ENCODE data around the gene OR5H1.

Gene OR5H1

DNA sequence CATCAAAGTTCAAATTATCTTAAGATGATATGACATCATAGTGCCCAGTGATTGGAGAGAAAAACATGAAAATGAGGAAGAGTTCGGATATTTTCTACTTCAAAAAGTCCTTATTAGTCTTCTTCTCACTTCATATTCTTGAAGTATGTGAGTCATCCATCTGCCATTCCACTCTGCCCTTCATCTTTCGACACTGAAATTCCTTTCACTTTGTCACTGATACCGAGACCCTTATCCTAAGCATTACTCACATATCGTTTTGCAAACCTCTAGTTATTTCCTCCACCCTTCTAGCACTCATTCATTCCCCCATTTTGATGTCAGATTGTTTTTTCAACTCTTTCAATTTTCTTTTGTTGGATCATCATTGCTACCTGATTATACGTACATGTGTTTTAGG, 20.7 kb downstream of the OR5H1 start:
- TF ChIP-seq, protein P1, sequence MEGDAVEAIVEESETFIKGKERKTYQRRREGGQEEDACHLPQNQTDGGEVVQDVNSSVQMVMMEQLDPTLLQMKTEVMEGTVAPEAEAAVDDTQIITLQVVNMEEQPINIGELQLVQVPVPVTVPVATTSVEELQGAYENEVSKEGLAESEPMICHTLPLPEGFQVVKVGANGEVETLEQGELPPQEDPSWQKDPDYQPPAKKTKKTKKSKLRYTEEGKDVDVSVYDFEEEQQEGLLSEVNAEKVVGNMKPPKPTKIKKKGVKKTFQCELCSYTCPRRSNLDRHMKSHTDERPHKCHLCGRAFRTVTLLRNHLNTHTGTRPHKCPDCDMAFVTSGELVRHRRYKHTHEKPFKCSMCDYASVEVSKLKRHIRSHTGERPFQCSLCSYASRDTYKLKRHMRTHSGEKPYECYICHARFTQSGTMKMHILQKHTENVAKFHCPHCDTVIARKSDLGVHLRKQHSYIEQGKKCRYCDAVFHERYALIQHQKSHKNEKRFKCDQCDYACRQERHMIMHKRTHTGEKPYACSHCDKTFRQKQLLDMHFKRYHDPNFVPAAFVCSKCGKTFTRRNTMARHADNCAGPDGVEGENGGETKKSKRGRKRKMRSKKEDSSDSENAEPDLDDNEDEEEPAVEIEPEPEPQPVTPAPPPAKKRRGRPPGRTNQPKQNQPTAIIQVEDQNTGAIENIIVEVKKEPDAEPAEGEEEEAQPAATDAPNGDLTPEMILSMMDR (conservative IDR thresholded peaks at IDR 0.05; ENCODE audit: low read depth, low read length) = no peak
- H3K4me3 ChIP-seq (ENCODE audit: low read length) = no peak overlapping the region
- no peak for DNase-seq (ENCODE audit: low read depth)

DNA sequence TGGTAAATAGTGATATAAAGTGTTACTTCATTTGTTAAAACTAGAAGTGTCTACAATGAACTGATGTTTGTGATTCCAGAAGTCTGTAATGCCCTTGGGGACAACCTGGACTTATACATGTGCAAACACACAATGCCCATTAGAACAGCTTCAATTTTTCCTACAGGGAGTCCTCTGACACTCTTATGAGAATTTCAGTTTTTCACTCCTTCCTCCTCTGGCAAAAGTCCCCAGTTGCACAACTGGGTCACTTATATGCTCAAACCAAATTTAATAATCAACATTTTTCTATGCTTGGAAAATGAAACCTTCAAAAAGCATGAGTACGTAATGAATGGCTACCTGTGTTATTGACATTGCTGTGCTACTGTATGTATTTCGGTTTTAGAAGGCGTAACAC, 35.9 kb downstream of the OR5H1 start, which contains the start of gene OR5H15:
OR5H15 (plus strand) TSS at position 301 of the 400 bp plus-strand sequence. CDS start 2,004 bp downstream, outside the sequence.
- DNase-seq (ENCODE audit: low read depth) = no peak
- no peak within 1 kb of the TSS for H3K4me3 ChIP-seq (ENCODE audit: low read length)
- TF ChIP-seq, protein P1 (conservative IDR thresholded peaks at IDR 0.05; ENCODE audit: low read depth, low read length) = no peak

DNA sequence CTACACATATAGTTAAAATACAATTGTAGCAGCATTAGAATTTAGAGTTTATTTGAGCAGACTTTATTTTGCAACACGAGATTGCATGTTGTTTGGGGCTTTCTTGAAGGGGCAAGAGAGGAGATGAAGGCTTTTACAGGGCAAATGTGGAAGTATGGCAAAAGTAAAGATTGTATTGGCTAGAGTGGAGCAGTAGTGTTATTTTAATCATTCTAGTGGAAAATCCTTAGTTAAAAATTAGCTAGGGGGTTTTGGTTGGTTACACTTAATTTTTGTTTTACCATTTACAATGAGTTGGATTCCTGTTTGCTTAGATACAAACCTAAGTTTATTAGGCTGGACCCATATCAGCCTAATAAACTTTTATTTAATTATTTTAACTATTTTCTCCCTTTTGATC, 40.5 kb downstream of the OR5H1 start:
- no peak for DNase-seq (ENCODE audit: low read depth)
- H3K4me3 ChIP-seq (ENCODE audit: low read length) = no peak overlapping the region
- TF ChIP-seq, protein P1 (conservative IDR thresholded peaks at IDR 0.05; ENCODE audit: low read depth, low read length) = no peak

DNA sequence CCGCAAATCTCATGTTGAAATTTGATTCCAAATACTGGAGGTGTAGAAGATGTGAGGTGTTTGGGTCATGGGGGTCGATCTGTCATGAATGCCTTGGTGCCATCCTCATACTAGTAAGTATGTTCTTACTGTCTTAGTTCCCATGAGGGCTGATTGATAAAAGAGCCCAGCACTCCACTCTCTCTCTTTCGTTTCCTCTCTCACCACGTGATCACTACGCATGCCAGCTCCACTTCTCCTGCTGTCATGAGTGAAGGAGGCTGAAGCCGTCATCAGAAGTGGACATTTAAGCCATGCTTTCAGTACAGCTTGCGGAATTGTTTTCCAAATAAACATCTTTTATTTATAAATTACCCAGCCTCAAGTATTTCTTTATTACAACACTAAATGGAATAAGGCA, 42.1 kb downstream of the OR5H1 start:
- no peak overlapping the region for H3K4me3 ChIP-seq (ENCODE audit: low read length)

DNA sequence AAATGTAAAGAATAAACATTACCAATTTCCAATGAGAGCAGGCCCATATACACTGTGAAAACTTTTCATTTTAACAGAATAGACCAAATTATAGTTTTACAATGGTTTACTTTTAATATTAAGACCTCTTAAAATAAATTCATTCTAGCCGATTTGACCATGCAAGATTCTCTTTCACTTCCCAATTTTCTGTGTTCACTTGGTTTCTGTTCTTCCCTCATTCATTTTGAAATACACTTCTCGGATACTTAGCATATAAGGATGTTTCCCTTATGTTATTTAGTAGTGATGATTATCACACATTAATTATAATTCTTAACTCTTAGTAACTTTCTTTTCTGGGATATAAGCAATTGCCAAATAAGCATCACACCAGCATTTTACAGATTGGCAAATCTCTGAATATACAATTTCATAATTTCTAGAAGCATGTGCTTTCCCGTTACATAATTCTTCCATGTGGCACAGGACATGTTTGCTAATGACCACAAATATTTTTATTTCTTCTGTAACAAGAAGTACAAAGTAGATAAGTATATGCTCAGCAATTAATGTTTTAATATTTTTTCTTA, 49.9 kb downstream of the OR5H1 start:
- TF ChIP-seq, protein P1 (conservative IDR thresholded peaks at IDR 0.05; ENCODE audit: low read depth, low read length) = no peak
- DNase-seq (ENCODE audit: low read depth) = no peak
- H3K4me3 ChIP-seq (ENCODE audit: low read length) = no peak overlapping the region

More for the DNA sequence above, 42.1 kb downstream of the OR5H1 start:
- no peak for DNase-seq (ENCODE audit: low read depth)
- TF ChIP-seq, protein P1 (conservative IDR thresholded peaks at IDR 0.05; ENCODE audit: low read depth, low read length) = no peak

DNA sequence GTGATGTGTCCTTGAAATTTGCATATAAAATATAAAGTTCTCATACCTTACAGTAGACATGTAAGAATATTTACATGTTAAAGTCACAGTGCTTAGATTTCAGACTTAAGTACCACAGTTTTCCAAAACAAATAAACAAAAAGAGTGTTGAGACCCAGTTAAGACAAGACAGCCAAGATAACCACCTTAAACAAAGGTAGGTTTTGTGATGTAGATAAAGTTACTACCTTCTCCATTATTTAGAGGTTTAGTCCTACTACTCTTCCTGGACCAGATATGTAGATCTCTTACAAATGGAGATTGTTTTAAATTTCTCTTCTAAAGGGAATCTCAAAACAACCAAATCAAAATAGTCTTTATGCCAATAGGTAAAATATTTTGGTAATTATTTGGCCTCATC, 51.7 kb downstream of the OR5H1 start:
- no peak overlapping the region for H3K4me3 ChIP-seq (ENCODE audit: low read length)
- no peak for DNase-seq (ENCODE audit: low read depth)
- TF ChIP-seq, protein P1 (conservative IDR thresholded peaks at IDR 0.05; ENCODE audit: low read depth, low read length) = no peak

DNA sequence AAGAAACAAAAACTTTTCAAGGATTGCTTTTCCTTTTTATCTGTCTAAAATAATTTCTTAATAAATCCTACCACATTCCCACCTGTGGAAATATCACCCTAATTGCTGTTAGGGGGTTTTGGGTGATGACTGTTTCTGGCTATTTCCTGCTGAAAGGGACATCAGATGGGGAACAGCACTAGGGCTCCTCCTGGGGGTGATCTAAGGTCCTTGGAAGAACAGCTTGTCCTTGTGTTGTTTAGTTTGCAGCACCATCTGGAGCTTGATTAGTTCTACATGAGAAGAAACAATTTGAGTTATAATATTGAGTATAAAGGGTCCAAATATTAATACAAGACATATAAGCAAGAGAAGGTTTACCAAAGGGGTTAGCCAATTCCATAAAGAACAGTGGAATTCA, 54.7 kb downstream of the OR5H1 start:
- TF ChIP-seq, protein P1 (conservative IDR thresholded peaks at IDR 0.05; ENCODE audit: low read depth, low read length) = peak; percentile 15
- H3K4me3 ChIP-seq (ENCODE audit: low read length) = no peak overlapping the region
- no peak for DNase-seq (ENCODE audit: low read depth)
